ENCODE measurements around the gene ATP2A3. TPM values are rescaled to one million over a fixed set of nuclear protein-coding genes. Genes with fewer than 3 reads are reported as not detected.
"Not testable (repeated sequence)": the region's sequence is repeated elsewhere in the genome, so short reads cannot be mapped to it uniquely, and the experiment has no call there.

The ATP2A3 gene
- total RNA-seq, 1 donor from 2014 or later: 107 TPM

- no peaks in the 10 kb centered on the region for H3K9me3 Mint-ChIP-seq
- H3K27ac Mint-ChIP-seq: no peak overlapping the region
- DNase-seq (ENCODE audit: low spot score): no peak
- H3K27me3 Mint-ChIP-seq (ENCODE audit: insufficient read depth): no peaks in the 10 kb centered on the region
- peaks cover 13% of the 10 kb centered on the region for H3K36me3 Mint-ChIP-seq (ENCODE audit: low read depth)
- H3K4me1 Mint-ChIP-seq (ENCODE audit: low read depth): no peaks in the 10 kb centered on the region
- no peak overlapping the region for H3K4me3 Mint-ChIP-seq
- intact Hi-C loops (cut with micrococcal nuclease): loop anchor here (1.0 kb wide), 2 partner anchors 39 to 140 kb away; partner anchors contain the start of gene ATP2A3
Observed at GRCh38 chr17:4003501-4004421, 39.5 kb upstream of the ATP2A3 start.

DNA sequence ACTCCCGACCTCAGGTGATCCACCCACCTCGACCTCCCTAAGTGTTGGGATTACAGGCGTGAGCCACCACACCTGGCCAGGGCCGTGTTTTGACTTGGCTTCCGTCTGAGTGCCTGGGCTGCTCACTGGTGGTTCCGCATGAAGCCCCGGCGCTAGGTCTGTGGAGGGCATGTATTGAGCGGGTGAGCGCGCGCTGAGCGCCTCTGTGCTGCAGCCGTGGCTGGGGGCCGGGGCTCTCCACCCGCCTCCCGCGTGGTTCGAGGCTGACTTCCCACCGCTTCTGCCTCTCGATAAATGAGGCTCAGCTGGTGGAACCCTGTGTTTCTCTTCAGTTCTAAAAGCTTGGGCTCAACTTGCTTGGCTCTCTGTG is 38.9 kb upstream of the ATP2A3 start:
- Mint-ChIP-seq H3K27ac (no peak overlapping the region), H3K27me3 (ENCODE audit: insufficient read depth) (no peaks in the 10 kb centered on the region), H3K4me1 (ENCODE audit: low read depth) (no peaks in the 10 kb centered on the region), H3K36me3 (ENCODE audit: low read depth) (peaks cover 12% of the 10 kb centered on the region), H3K4me3 (no peak overlapping the region), H3K9me3 (no peaks in the 10 kb centered on the region)
- no peak for DNase-seq (ENCODE audit: low spot score)
- intact Hi-C loops (cut with micrococcal nuclease): no loop called here

DNA sequence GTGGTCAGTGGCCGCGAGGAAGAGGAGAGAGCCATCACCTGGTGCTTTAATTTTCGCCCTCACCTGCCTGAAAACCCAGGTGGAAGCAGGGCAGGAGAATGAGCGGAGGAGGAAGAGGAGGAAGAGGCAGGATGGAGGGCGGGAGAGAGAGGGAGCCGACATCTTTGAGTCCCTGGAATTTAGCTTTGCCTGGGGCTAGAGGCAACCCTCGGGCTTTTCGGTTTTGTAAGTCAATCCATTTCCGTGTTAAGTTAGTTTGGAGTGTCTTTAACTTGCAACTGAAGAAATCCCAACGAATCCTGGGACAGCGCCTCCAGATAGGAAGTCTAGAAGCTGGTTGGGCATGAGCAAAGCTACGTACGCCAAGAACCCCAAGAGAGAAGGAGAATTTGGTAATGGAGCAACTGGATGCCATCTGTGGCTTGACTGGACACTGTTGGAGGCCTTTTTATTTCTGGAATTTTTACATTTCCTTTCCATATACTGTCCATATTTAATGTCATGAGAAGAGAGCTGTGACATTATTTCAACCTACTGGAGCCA is 36.9 kb upstream of the ATP2A3 start:
- no peak for DNase-seq (ENCODE audit: low spot score)
- Mint-ChIP-seq H3K4me1 (ENCODE audit: low read depth) (no peaks in the 10 kb centered on the region), H3K36me3 (ENCODE audit: low read depth) (no peaks in the 10 kb centered on the region), H3K27me3 (ENCODE audit: insufficient read depth) (peaks cover 9% of the 10 kb centered on the region), H3K9me3 (peaks cover 1% of the 10 kb centered on the region), H3K27ac (no peak overlapping the region), H3K4me3 (no peak overlapping the region)
- intact Hi-C loops (cut with micrococcal nuclease): no loop called here

- peaks cover 10% of the 10 kb centered on the region for H3K9me3 Mint-ChIP-seq
- no peak overlapping the region for H3K4me3 Mint-ChIP-seq
- intact Hi-C loops (cut with micrococcal nuclease): no loop called here
- H3K36me3 Mint-ChIP-seq (ENCODE audit: low read depth): no peaks in the 10 kb centered on the region
- peaks cover 25% of the 10 kb centered on the region for H3K27me3 Mint-ChIP-seq (ENCODE audit: insufficient read depth)
- H3K27ac Mint-ChIP-seq: no peak overlapping the region
- no peaks in the 10 kb centered on the region for H3K4me1 Mint-ChIP-seq (ENCODE audit: low read depth)
- no peak for DNase-seq (ENCODE audit: low spot score)
Observed at GRCh38 chr17:3998436-3998835, 34.2 kb upstream of the ATP2A3 start.

- Mint-ChIP-seq H3K4me1 (ENCODE audit: low read depth) (no peaks in the 10 kb centered on the region), H3K27ac (no peak overlapping the region), H3K9me3 (peaks cover 10% of the 10 kb centered on the region), H3K4me3 (no peak overlapping the region), H3K36me3 (ENCODE audit: low read depth) (no peaks in the 10 kb centered on the region), H3K27me3 (ENCODE audit: insufficient read depth) (peaks cover 36% of the 10 kb centered on the region)
- intact Hi-C loops (cut with micrococcal nuclease): no loop called here
- DNase-seq (ENCODE audit: low spot score): no peak
Observed at GRCh38 chr17:3995067-3995466, 30.8 kb upstream of the ATP2A3 start.

- intact Hi-C loops (cut with micrococcal nuclease): no loop called here
- Mint-ChIP-seq H3K4me3 (no peak overlapping the region), H3K9me3 (peaks cover 10% of the 10 kb centered on the region), H3K27ac (no peak overlapping the region), H3K27me3 (ENCODE audit: insufficient read depth) (peaks cover 36% of the 10 kb centered on the region), H3K36me3 (ENCODE audit: low read depth) (no peaks in the 10 kb centered on the region), H3K4me1 (ENCODE audit: low read depth) (no peaks in the 10 kb centered on the region)
- DNase-seq (ENCODE audit: low spot score): no peak
Observed at GRCh38 chr17:3994221-3994576, 30.0 kb upstream of the ATP2A3 start.

- DNase-seq (ENCODE audit: low spot score): no peak
- Mint-ChIP-seq H3K4me1 (ENCODE audit: low read depth) (no peaks in the 10 kb centered on the region), H3K4me3 (no peak overlapping the region), H3K27ac (no peak overlapping the region), H3K9me3 (peaks cover 10% of the 10 kb centered on the region), H3K27me3 (ENCODE audit: insufficient read depth) (peaks cover 36% of the 10 kb centered on the region), H3K36me3 (ENCODE audit: low read depth) (no peaks in the 10 kb centered on the region)
- intact Hi-C loops (cut with micrococcal nuclease): no loop called here
Observed at GRCh38 chr17:3993493-3994220, 29.4 kb upstream of the ATP2A3 start.

DNA sequence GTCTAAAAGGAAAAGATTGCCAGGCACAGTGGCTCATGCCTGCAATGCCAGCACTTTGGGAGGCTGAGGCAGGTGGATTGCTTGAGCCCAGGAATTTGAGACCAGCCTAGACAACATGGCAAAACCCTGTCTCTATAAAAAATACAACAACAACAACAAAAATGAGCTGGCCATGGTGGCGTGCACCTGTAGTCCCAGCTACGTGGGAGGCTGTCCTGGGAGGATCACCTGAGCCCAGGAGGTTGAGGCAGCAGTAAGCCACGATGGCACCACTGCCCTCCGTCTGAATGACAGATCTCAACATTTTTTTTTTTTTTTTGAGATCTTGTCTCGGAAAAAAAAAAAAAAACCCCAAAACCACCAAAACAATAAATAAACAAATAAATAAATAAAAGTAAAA is 28.1 kb upstream of the ATP2A3 start:
- no peak for DNase-seq (ENCODE audit: low spot score)
- H3K4me1 Mint-ChIP-seq (ENCODE audit: low read depth): no peaks in the 10 kb centered on the region
- H3K27me3 Mint-ChIP-seq (ENCODE audit: insufficient read depth): peaks cover 36% of the 10 kb centered on the region
- intact Hi-C loops (cut with micrococcal nuclease): no loop called here
- no peak overlapping the region for H3K4me3 Mint-ChIP-seq
- peaks cover 10% of the 10 kb centered on the region for H3K9me3 Mint-ChIP-seq
- H3K27ac Mint-ChIP-seq: no peak overlapping the region
- H3K36me3 Mint-ChIP-seq (ENCODE audit: low read depth): no peaks in the 10 kb centered on the region

DNA sequence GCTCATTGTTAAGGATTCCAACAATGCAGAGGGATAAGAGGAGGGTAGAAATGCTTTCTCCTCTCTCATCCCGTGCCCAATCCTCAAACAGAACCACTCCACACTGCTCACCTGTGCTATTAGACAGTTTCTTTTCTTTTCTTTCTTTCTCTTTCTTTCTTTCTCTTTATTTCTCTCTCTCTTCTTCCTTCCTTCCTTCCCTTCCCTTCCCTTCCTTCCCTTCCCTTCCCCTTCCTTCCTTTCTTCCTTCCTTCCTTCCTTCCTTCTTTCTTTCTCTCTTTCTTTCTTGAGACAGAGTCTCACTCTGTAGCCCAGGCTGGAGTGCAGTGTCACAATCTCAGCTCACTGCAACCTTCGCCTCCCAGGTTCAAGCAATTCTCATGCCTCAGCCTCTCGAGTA is 27.5 kb upstream of the ATP2A3 start:
- H3K36me3 Mint-ChIP-seq (ENCODE audit: low read depth); intact Hi-C loops (cut with micrococcal nuclease); H3K27ac Mint-ChIP-seq; DNase-seq (ENCODE audit: low spot score); H3K4me1 Mint-ChIP-seq (ENCODE audit: low read depth); H3K4me3 Mint-ChIP-seq; H3K9me3 Mint-ChIP-seq: not testable (repeated sequence)
- peaks cover 33% of the 10 kb centered on the region for H3K27me3 Mint-ChIP-seq (ENCODE audit: insufficient read depth)

GRCh38 chr17:3990386-3991127 is 26.3 kb upstream of the ATP2A3 start:
- H3K4me1 Mint-ChIP-seq (ENCODE audit: low read depth): no peaks in the 10 kb centered on the region
- no peak overlapping the region for H3K27ac Mint-ChIP-seq
- DNase-seq (ENCODE audit: low spot score): no peak
- H3K9me3 Mint-ChIP-seq: peaks cover 6% of the 10 kb centered on the region
- H3K4me3 Mint-ChIP-seq: no peak overlapping the region
- H3K27me3 Mint-ChIP-seq (ENCODE audit: insufficient read depth): peaks cover 24% of the 10 kb centered on the region
- intact Hi-C loops (cut with micrococcal nuclease): no loop called here
- no peaks in the 10 kb centered on the region for H3K36me3 Mint-ChIP-seq (ENCODE audit: low read depth)

DNA sequence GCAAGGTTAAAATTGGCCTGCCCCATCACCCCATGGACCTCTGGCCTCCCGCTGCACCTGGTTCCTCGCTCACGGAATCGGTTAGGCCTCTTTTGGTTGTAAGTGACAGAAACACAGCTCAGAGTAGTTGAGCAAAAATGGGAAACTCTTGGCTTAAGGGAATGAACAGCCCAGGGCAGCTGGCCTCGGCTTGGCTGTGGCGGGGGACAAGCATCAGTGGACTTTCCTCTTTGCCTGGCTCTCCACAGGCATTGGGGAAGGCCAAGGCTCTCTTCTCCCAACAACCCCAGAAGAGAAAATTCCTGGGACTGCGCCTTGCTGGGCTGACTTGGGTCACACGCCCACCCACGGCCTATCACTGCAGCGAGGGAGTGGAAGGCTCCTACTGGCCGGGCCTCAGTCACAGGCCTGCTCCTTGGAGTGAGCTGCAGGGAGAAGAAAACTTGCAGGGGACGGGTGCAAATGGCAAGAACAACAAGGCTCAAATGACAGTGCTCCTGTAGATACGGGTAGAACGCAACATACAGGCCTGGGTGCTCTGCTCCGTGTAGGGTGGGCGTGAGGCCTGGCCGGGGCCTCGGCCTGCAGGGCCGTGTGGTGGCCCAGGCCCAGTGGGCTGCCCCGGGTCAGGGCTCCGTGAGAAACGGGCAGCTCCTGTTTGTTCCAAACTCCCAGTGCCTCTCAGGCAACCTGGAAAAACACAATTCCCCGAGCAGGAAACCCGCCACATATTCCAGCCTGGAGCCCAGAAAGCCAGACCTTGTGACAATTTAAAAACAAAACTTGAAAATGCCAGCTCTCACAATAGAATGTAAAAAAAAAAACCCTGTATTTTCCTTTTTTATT is 25.0 kb upstream of the ATP2A3 start:
- H3K9me3 Mint-ChIP-seq: no peaks in the 10 kb centered on the region
- no peak overlapping the region for H3K27ac Mint-ChIP-seq
- DNase-seq (ENCODE audit: low spot score): no peak
- peaks cover 12% of the 10 kb centered on the region for H3K27me3 Mint-ChIP-seq (ENCODE audit: insufficient read depth)
- no peaks in the 10 kb centered on the region for H3K4me1 Mint-ChIP-seq (ENCODE audit: low read depth)
- H3K4me3 Mint-ChIP-seq: no peak overlapping the region
- intact Hi-C loops (cut with micrococcal nuclease): no loop called here
- no peaks in the 10 kb centered on the region for H3K36me3 Mint-ChIP-seq (ENCODE audit: low read depth)
